H1 (cell line): ENCODE data around the gene SLC6A6.

ENCODE experiments used
- BRCA1 ChIP-seq: IDR thresholded peaks from 2 replicates; pipeline ENCODE4 v1.6.1; 2012; ENCODE audit warnings: low read depth, low read length, improper control_type of control experiment
- CHD1 ChIP-seq: IDR thresholded peaks from 2 replicates; pipeline ENCODE4 v1.6.1; 2012; ENCODE audit warnings: low read depth, low read length, improper control_type of control experiment
- EP300 ChIP-seq, 2 experiments: IDR thresholded peaks; 1 replicate in 1 of 2; 2 replicates in 1 of 2; pipeline ENCODE4 v1.6.1; 2011 to 2012; ENCODE audit warnings: low read depth in 2 of 2, low read length in 2 of 2, mild to moderate bottlenecking in 2 of 2, borderline replicate concordance in 1 of 2, inconsistent platforms in 1 of 2, moderate library complexity in 1 of 2
- GABPA ChIP-seq: IDR thresholded peaks from 2 replicates; pipeline ENCODE4 v1.6.1; 2011; ENCODE audit warnings: mild to moderate bottlenecking, low read length, moderate library complexity, borderline replicate concordance; ENCODE audit not compliant: insufficient read depth
- HDAC2 ChIP-seq, 2 experiments: fragments of 300-600 bp in 1 of 2; sonication (generic) in 1 of 2; IDR thresholded peaks; 2 replicates each; pipeline ENCODE4 v1.6.1; 2011 to 2012; ENCODE audit warnings: low read depth in 2 of 2, low read length in 2 of 2, mild to moderate bottlenecking in 2 of 2, moderate library complexity in 2 of 2, borderline replicate concordance in 1 of 2, inconsistent platforms in 1 of 2
- KDM5A ChIP-seq: fragments of 200-600 bp; IDR thresholded peaks from 2 replicates; pipeline ENCODE4 v1.7.1; 2012; ENCODE audit warnings: mild to moderate bottlenecking, low read length, inconsistent platforms, mixed read lengths
- SIX5 ChIP-seq: IDR thresholded peaks from 2 replicates; pipeline ENCODE4 v1.6.1; 2011; ENCODE audit warnings: mild to moderate bottlenecking, low read depth, low read length
- SP1 ChIP-seq: IDR thresholded peaks from 2 replicates; pipeline ENCODE4 v1.6.1; 2011; ENCODE audit warnings: low read depth, low read length
- SP2 ChIP-seq: IDR thresholded peaks from 2 replicates; pipeline ENCODE4 v1.6.1; 2012; ENCODE audit warnings: mild to moderate bottlenecking, low read length, inconsistent platforms
- SP4 ChIP-seq: IDR thresholded peaks from 2 replicates; pipeline ENCODE4 v1.6.1; 2012; ENCODE audit warnings: low read length, inconsistent platforms
- TF ChIP-seq, protein P1 (sequence below), 3 experiments: IDR thresholded peaks; 1 replicate in 2 of 3; 2 replicates in 1 of 3; pipeline versions ENCODE4 v1.5.1 to v1.6.1; 2011; ENCODE audit warnings: low read length in 3 of 3, mild to moderate bottlenecking in 3 of 3, inconsistent platforms in 2 of 3, low read depth in 1 of 3, moderate library complexity in 1 of 3; ENCODE audit not compliant: insufficient read depth in 1 of 3; ENCODE audit errors: control extremely low read depth in 1 of 3
- TF ChIP-seq, protein P2 (sequence below): IDR thresholded peaks from 2 replicates; pipeline ENCODE4 v1.6.1; 2012; ENCODE audit warnings: low read length, inconsistent platforms
- TF ChIP-seq, protein P3 (sequence below): IDR thresholded peaks from 2 replicates; pipeline ENCODE4 v1.6.1; 2011; ENCODE audit warnings: low read depth, mild to moderate bottlenecking, low read length; ENCODE audit not compliant: insufficient read depth

DNA sequence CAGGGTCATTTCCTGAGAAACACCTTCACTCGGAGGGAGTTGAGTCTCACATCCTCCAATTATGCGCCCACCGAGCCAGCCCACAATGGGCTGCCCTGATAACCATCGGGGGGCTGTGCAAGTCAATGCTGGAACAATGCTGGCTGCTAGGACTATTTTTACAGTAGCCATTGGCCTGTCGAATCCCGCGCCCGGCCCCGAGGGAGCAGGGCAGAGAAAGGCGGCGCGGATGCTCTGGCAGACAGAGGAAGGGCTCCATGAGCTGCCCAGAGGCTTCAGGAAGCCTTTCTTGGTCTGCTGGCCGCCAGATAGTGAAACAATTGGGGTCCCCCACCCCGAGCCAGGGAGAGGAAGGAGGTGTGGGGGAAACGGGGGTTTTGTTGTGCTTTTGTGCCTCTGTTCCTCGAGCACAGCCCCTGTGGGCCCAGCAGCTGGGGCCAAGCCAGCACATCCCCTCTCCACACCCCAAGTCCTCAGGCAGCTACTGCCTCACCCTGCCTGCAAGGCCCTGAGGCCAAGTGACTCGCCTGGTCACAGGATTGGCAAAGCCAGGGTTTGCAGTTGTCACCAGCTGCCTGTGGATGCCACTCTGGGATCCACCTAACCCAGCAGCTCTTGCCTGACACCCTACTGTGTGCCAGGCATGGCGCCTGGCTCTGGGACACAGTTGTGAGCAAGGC, 39.0 kb downstream of the SLC6A6 start:
- TF ChIP-seq SIX5 (no peak), HDAC2 (IDR thresholded peaks at IDR 0.05; ENCODE audit: borderline replicate concordance in 1 of 2, low read depth in 2 of 2, low read length in 2 of 2) (no peak), SP4 (no peak), SP2 (no peak), BRCA1 (no peak), GABPA (no peak), KDM5A (no peak), SP1 (no peak), CHD1 (no peak), EP300 (IDR thresholded peaks at IDR 0.05; ENCODE audit: borderline replicate concordance in 1 of 2, low read depth in 2 of 2, low read length in 2 of 2) (no peak)
- TF ChIP-seq, protein P1, sequence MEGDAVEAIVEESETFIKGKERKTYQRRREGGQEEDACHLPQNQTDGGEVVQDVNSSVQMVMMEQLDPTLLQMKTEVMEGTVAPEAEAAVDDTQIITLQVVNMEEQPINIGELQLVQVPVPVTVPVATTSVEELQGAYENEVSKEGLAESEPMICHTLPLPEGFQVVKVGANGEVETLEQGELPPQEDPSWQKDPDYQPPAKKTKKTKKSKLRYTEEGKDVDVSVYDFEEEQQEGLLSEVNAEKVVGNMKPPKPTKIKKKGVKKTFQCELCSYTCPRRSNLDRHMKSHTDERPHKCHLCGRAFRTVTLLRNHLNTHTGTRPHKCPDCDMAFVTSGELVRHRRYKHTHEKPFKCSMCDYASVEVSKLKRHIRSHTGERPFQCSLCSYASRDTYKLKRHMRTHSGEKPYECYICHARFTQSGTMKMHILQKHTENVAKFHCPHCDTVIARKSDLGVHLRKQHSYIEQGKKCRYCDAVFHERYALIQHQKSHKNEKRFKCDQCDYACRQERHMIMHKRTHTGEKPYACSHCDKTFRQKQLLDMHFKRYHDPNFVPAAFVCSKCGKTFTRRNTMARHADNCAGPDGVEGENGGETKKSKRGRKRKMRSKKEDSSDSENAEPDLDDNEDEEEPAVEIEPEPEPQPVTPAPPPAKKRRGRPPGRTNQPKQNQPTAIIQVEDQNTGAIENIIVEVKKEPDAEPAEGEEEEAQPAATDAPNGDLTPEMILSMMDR (IDR thresholded peaks at IDR 0.05; ENCODE audit: control extremely low read depth in 1 of 3, insufficient read depth in 1 of 3, low read depth in 1 of 3, low read length in 3 of 3), result no peak
- TF ChIP-seq, protein P2, sequence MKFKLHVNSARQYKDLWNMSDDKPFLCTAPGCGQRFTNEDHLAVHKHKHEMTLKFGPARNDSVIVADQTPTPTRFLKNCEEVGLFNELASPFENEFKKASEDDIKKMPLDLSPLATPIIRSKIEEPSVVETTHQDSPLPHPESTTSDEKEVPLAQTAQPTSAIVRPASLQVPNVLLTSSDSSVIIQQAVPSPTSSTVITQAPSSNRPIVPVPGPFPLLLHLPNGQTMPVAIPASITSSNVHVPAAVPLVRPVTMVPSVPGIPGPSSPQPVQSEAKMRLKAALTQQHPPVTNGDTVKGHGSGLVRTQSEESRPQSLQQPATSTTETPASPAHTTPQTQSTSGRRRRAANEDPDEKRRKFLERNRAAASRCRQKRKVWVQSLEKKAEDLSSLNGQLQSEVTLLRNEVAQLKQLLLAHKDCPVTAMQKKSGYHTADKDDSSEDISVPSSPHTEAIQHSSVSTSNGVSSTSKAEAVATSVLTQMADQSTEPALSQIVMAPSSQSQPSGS, result no peak
- TF ChIP-seq, protein P3, sequence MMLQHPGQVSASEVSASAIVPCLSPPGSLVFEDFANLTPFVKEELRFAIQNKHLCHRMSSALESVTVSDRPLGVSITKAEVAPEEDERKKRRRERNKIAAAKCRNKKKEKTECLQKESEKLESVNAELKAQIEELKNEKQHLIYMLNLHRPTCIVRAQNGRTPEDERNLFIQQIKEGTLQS, result no peak
